SH-SY5Y (cell line): ENCODE data around the gene PDCD6IP.

Source experiments
- GATA2 ChIP-seq: IDR thresholded peaks from 2 replicates; pipeline ENCODE4 v1.6.1; 2011; ENCODE audit warnings: mild to moderate bottlenecking, low read depth, low read length
- GATA3 ChIP-seq: IDR thresholded peaks from 2 replicates; pipeline ENCODE4 v1.6.1; 2011; ENCODE audit warnings: low read depth, mild to moderate bottlenecking, low read length, moderate library complexity

- no peak for TF ChIP-seq GATA2
- TF ChIP-seq GATA3 = no peak
Measured at GRCh38 chr3:33826688-33827087, 28.3 kb downstream of the PDCD6IP start.
